HG03175 (cell line): ENCODE measurements around the gene GEN1.

ENCODE experiments used
- ATAC-seq: cut with Tn5 transposase; IDR thresholded peaks from one replicate; pipeline ENCODE4 v1.9.1; 2021; ENCODE audit warnings: mild to moderate bottlenecking, moderate library complexity; ENCODE audit not compliant: unreplicated experiment

Gene GEN1, protein sequence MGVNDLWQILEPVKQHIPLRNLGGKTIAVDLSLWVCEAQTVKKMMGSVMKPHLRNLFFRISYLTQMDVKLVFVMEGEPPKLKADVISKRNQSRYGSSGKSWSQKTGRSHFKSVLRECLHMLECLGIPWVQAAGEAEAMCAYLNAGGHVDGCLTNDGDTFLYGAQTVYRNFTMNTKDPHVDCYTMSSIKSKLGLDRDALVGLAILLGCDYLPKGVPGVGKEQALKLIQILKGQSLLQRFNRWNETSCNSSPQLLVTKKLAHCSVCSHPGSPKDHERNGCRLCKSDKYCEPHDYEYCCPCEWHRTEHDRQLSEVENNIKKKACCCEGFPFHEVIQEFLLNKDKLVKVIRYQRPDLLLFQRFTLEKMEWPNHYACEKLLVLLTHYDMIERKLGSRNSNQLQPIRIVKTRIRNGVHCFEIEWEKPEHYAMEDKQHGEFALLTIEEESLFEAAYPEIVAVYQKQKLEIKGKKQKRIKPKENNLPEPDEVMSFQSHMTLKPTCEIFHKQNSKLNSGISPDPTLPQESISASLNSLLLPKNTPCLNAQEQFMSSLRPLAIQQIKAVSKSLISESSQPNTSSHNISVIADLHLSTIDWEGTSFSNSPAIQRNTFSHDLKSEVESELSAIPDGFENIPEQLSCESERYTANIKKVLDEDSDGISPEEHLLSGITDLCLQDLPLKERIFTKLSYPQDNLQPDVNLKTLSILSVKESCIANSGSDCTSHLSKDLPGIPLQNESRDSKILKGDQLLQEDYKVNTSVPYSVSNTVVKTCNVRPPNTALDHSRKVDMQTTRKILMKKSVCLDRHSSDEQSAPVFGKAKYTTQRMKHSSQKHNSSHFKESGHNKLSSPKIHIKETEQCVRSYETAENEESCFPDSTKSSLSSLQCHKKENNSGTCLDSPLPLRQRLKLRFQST

DNA sequence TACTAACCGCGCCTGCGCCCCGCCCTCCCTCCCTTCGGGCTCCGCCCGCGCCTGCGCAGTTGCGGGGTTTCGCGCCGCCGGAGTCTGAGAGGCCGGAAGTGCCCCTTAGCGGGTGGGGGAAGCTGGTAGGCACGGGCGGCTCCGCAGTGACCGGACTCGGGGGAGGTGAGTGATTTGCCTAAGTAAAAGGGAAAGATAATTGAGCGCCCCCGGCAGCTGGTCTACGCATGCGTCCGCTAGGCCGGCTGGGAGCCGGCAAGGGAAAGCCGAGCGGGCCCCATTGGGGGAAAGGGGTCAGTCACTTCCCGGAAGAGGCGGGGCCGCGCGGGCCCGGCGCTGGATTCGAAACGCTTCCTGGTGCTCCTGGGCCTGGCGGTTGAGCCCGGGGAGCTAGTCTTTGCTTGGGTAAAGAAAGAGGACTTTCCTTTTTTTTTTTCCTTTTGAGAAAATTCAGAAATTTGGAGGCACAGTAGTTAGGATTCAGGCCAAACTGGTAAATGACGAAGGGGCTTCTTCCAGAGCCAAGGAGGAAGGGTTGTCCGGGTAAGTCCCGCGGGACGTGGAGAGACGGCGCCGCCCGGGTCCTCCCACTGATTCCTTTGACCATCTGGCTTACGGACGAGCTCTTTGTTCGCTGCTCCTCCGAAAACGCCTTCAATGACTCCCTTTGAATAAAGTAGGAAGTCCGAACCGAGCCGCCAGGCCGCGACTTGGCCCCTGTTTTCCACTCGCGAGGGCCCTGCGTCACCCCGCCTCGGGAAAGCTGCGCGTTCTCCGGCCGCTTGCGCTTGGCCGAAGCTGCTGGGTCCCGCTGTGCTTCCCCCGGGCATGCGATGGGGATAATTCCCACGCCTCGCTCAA lies at the start of gene GEN1, which contains the start of gene SMC6:
Gene GEN1 (plus strand): TSS at position 336 of the 861 bp plus-strand sequence. CDS start 5,806 bp downstream, outside the sequence.
Gene SMC6 (minus strand): TSS at position 8 of the 861 bp plus-strand sequence. CDS start 7,864 bp downstream, outside the sequence.
- ATAC-seq, result peak; percentile 74

DNA sequence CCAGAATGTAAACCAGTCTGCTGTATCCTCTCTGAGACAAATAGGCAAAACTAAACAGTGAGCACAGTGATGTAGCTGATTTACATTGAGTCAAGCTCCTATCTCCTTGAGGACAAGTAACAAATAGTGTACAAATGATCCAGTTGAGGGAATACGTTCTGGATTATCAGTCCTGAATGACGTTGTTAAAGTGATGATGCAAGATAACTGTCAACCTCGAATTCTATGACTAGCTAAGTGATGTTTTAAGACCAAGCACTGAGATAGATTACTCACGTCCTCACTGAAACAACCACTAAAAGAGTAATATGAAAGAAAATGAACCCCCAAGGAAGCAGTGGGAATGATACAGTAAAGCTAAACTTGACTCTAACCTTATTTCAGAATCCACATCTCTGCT lies 47.1 kb upstream of the GEN1 start:
- no peak for ATAC-seq

DNA sequence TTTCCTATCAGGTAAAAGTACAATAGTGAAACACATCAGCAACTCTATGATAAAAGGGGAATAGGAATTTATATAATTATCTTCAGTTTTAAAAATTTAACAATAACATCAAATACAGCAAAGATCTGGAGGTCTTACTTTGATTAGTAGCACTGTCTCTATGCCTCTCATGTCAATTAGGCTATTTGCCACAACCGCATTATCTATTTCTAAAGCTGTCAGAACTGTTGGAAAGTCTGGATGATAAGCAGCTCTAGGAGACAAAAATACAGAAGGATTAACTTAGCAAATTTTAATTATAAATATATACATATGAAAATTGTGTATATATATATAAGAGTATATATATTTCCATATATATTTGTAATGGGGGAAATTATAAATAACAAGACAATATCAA lies 45.4 kb upstream of the GEN1 start:
- no peak for ATAC-seq

DNA sequence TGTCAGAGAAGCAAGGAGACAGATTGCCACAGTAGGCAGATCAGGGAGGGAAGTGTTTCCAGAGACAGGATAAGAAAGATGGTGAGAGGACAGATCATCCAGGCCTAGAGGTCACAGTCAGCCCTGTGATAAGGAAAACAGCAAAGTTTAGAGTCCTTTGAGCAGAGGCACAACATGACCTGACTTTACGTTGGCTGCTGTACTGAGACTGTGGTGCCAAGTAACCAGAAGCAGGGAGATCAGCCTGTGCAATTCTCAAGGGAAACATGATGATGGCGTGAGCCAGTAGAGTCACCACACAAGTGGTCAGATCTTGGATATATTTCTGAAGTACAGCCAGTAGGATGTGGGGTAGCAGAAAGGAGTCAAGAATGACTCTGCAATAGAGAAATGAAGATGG lies 44.0 kb upstream of the GEN1 start:
- ATAC-seq, result no peak

DNA sequence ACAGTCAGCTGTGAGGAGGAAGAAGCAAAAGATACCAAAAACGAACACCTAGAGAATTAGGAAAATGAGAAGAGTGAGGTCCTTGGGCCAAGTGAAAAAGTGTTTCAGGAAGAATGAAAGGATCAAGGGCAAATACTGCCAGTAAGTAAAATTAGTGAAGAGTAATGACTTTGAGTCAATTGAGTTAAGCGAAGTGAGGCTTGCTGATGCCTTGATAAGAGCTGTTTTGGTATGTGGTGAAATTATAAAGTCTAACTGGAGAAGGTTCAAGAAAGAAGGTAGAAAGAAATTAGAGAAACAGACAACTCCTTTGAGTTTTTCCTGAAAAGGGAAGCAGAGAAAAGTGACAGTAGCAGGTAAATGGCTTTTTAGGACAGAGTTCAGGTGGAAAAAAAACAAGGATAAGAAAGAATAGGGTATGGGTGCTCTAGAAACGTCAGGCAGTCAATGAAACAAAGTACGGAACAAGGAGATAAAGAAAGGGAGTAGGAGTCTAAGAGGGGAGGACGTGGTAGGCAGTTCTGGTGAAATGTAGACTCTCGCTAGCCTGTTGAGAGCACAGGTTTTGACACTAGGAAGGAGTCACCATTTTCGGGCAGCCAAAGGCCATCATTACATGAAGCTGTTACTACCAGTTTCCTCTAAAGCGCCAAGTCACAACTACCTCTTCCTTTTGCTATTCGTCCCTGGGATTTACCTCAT lies 43.2 kb upstream of the GEN1 start:
- no peak for ATAC-seq

DNA sequence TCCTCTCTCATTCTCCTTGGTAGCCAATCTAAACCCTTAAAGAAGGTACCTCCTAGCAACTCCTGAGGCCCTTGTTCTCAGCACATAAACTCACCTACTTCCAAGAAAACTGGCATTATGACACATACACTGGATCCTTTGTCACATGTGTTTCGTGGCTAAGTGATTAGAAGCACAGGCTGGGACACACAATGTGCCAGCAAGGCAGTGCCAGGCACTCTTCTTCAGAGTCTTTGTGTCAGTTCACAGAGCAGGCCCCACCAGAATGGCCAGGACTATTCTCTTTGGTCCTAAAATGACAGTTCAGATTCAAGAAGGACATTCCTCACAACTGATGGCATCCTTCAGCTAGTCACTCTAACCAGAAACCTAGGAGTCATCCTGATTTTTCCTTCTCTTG lies 40.6 kb upstream of the GEN1 start:
- no peak for ATAC-seq

DNA sequence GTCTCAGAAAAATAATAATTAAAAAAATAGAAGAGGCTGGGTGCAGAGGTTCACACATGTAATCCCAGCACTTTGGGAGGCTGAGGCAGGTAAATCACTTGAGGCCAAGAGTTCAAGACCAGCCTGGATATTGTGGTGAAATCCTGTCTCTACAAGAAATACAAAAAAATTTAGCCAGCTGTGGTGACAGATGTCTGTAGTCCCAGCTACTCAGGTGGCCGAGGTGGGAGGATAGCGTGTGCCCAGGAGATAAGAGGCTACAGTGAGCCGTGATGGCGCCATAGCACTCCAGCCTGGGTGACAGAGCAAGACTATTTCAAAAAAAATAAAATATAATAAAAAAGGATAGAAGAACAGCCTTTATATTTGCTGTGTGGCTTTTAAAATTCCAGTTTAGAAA lies 36.3 kb upstream of the GEN1 start:
- ATAC-seq, result no peak

DNA sequence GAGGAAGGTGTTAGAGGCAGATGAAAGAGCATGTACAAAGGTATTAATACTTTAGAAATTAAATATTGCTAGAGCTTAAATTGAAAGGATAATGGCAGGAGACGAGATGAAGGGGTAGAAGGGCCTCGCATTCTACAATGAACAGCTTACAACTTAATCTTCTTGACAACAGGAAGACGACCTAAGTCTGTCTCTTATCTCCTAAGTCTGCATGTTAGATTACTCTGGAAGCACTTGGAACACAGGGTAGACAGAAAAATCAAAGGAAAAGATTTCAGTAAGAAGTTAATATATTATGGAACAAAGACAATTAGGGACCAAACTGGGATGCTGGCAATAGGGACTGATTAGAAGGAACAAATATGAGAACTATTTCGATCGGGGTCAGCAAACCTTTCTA lies 35.2 kb upstream of the GEN1 start:
- no peak for ATAC-seq

DNA sequence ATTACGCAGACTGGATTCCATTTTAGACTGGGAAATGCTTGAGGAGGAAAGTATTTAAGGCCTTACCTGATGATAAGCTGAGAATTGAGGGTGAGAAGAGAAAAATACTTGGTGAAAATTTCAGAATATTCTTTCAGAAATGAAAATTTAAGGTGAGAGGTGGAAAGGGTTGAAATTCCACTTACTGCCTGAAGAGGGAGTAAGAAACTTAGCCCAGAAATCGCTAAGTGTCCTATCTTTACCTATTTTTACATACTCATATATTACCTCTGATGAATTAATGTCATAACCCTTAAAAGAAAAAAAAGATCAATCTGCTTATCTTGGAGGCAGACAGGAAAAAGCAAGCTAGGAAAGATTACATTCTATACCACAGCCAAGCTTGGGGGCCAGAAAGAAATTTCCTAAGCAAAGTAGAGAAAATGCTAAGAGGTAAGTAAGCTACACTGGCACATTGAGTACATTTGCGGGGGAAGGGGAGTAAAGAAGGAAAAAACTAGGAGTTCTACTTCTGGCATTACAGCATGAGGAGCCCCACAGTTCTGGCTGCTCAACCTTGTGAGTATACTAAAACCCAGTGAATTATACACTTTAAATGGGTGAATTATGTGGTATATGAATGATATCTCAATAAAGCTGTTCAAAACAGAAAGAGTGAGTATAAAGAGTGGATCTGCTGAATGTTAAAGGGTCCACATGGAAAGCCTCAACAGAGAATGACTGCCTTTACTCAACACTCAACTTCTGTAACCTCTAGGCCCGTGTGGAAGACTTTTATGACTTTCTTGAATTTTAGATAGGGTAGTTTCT lies 34.2 kb upstream of the GEN1 start:
- peak; percentile 62 for ATAC-seq

DNA sequence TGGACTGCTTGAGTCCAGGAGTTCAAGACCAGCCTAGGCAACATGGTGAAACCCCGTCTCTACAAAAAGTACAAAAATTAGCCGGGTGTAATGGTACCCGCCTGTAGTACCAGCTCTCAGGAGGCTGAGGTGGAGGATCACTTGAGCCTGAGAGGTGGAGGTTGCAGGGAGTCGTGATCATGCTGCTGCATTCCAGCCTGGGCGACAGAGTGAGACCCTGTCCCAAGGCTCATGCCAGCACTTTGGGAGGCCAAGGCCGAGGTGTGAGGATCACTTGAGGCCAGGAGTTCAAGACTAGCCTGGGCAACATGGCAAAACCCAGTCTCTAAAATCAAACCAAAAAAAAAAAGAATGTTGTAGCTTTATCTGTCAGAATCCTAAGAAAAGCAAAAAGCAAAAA lies 25.7 kb upstream of the GEN1 start:
- no peak for ATAC-seq

DNA sequence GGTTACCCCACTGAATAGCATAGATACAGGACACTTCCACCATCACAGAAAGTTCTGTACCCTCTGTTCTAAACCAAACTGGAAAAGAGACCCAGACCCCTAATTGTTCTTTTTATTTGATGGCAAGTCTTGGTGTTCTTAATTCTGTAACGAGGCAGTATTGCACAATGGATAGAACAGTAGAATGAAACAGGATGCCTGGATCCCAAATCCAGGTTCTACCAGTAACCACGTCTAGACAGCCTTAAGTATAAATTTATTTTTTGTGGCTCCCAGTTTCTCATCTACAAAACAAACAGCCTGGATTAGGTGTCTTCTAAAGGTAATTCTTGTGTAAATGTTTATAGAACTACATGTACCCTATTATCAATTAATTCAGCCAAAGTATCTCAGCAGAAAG lies 24.1 kb upstream of the GEN1 start:
- ATAC-seq, result no peak

DNA sequence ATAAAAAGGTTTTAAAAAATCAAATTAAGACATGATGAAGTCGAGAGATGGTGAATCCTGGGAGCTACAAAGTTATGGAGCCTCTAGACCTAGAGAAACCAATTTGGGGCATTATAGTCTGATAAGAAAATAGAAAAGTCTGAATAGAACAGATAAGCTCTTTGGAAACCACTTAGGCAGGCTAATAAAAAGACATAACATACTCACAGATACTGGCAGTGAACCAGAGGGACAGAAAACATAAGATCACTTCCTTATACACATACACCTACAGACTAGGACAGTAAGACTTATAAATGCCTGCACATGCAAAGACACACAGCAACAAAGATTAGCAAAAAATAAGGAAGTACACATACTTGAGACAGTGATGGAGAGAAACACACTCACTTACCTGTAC lies 20.3 kb upstream of the GEN1 start:
- ATAC-seq, result no peak

DNA sequence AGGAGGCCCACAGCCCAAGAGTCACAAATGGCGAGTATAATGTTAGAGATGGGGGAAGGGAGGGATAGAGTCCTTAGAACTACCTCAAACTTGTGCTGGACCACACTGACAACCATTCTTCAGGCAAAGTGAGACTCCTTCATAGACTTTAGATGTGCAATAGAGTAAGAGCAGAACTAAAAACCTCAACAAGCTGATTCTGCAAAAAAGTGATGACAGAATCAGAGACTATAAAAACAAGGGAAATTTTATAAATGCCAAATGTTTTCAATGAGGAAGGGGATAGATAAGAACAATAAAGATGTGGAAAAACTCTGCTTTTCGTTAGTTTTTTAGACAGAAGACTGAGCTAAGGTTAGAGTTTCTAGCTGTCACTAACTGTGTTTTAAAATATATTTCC lies 18.1 kb upstream of the GEN1 start:
- no peak for ATAC-seq

DNA sequence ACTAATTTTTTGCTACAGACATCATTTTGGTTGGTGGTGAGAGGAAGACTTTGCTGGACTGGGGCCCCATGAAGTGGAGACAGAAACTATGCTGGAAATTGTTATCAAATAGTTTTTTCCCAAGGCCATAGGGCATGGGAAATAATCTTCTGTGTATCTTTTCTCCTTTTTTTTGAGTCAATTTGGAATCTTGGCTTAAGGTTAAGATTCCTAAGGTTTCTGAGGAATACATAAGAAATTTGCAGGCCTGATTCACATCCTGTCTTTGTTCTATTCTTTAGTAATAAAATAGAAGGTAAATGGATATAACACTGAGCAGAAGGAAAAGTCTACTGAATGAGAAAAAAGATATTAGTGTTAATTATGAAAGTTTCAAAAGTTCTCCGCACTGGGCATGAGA lies 16.9 kb upstream of the GEN1 start:
- ATAC-seq, result no peak

DNA sequence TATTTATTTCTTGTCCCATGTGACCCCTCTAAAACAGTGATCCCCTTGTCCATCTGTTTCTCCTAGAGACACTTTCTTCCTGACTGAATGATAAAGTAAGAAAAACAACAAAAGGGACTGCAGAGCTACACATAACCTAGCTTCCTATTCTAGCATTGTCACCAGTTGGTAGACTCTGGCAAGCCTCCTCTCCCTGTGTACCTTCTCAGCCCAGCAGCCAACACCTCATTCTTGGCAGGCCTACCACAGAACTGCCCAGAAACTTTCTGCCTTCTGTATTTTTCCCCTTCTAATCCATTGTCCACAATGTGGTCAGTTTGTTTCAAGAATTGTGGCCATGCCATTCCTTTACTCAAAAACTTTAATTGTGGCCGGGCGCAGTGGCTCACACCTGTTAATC lies 13.7 kb upstream of the GEN1 start:
- ATAC-seq, result no peak

DNA sequence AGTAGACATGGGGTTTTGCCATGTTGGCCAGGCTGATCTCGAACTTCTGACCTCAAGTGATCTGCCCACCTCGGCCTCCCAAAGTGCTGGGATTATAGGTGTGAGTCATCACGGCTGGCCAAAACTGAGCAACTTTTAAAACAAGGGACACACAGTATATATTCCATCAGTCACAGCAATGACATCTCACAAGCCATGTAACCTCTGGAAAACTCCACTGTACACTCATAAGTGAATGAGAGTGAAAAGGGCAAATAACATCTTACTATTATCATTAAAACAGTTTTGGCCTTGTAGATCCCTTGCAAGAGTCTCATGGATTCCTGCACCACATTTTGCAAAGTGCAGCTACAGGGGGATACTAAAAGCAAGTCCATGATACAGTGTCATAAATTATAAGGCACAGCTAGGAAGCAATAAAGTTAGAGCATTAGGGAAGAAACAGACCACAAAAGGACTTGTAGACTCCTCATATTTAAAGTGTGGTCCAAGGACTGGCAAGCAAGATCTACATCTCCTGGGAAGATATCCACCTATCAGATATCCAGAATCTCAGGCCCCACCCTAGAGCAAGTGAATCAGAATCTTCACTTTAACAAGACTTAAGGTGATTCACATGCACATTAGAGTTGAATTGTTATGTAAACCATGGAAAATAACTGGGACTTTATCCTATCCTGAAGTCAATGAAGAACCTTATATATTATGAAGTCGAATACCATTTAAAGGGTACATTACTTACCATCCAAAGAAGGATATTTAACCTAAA lies 6.1 kb upstream of the GEN1 start:
- ATAC-seq, result no peak

DNA sequence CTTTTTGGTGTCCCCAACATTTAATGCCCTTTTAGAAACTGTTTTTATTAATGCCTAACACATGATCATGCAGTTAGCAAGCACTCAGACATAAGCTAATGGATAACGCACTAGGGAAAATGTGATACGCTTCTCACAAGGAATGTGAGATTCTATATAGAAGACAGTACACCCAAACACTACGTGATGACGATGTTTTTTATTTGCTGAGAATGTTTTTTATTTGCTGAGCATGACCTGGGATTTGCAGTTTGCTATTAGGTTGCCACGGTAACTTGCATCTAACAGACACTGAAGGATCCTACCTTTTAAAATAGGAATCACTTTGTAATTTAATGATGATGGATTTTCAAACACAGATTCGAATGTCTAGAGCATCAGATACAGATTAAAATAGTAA lies 5.2 kb upstream of the GEN1 start:
- ATAC-seq, result no peak

DNA sequence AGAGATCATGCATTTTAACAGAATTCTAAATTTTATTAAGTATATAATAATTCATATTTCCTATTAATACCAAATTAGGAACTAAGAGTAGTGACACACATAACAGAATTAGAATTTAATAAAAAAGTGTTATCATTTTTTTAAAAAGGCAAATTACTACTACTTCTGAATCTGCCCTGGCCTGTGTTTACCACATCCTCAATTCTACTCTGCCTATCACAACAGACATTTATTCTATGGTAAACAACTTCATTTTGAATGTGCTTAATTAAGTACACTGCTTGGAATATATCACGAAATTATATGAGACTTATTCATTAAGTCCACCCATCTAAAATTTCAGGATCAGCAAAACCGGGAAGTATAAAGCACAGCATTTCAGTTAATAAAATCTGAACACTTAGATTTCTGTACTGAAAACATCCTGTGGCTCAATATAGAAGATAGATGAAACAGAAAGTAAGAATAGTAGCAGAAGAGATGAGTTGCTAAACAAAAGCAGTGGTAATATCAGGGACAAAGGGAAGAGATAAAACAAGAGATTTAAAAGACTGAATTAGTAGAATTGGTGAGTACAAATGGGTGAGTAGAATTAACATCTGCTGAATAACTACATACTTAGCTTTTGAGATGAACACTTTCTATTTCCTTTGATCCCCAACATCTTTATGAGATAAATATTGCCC lies 4.0 kb upstream of the GEN1 start:
- ATAC-seq, result peak; percentile 33
